Spinal cord (tissue), 10 donors: ENCODE measurements around the gene WDR27. TPM values are rescaled to one million over a fixed set of nuclear protein-coding genes. Genes with fewer than 3 reads are reported as not detected.
"Not testable (repeated sequence)": the region's sequence is repeated elsewhere in the genome, so short reads cannot be mapped to it uniquely, and the experiment has no call there.

Source experiments
- DNase-seq, 6 donors: peaks; one replicate each; pipeline versions ENCODE4 v3.0.0 to v3.0.0-alpha.2; 2013 to 2015; ENCODE audit warnings: low spot score in 6 of 6, low read depth in 4 of 6
- H3K27ac ChIP-seq: one replicate; pipeline ENCODE4 v1.5.1; 2013; ENCODE audit warnings: low read depth, low read length, control low read depth
- H3K27me3 ChIP-seq: one replicate; pipeline ENCODE4 v1.6.1; 2013; ENCODE audit warnings: low read length; ENCODE audit not compliant: control insufficient read depth, insufficient read depth
- H3K36me3 ChIP-seq: one replicate; pipeline ENCODE4 v1.6.1; 2013; ENCODE audit warnings: low read length; ENCODE audit not compliant: control insufficient read depth, insufficient read depth
- H3K4me1 ChIP-seq: one replicate; pipeline ENCODE4 v1.6.1; 2013; ENCODE audit warnings: low read length; ENCODE audit not compliant: control insufficient read depth, insufficient read depth
- H3K4me3 ChIP-seq: one replicate; pipeline ENCODE4 v1.5.1; 2013; ENCODE audit warnings: low read depth, low read length, control low read depth
- H3K9me3 ChIP-seq: one replicate; pipeline ENCODE4 v1.6.1; 2013; ENCODE audit warnings: low read length; ENCODE audit not compliant: control insufficient read depth, insufficient read depth
- WGBS: methylation state at CpG from one replicate; pipeline ENCODE4 v1.1.5; 2013; ENCODE audit warnings: missing lambda C conversion rate; ENCODE audit not compliant: insufficient coverage; 5-methylcytosine and 5-hydroxymethylcytosine counted together
- polyA plus RNA-seq, 2 donors: library from polyadenylated mRNA; unstranded; fragments of 120-200 nt; gene quantifications; one replicate each; pipeline ENCODE4 v1.2.1, GENCODE V29; 2013; ENCODE audit not compliant: insufficient read length in 2 of 2
- total RNA-seq, 2 donors: library from RNA; depleted of rRNA in 1 of 2; stranded (reverse); fragments of 120-200 nt in 1 of 2; fragments of >200 nt in 1 of 2; gene quantifications; one replicate each; pipeline versions ENCODE4 v1.2.3 to v1.2.4, GENCODE V29; 2013 to 2014
- donor health status: healthy.

WDR27 gene
- total and polyA plus RNA-seq, 4 donors, result 29.5 to 69.3 (median 49.1) TPM

DNA sequence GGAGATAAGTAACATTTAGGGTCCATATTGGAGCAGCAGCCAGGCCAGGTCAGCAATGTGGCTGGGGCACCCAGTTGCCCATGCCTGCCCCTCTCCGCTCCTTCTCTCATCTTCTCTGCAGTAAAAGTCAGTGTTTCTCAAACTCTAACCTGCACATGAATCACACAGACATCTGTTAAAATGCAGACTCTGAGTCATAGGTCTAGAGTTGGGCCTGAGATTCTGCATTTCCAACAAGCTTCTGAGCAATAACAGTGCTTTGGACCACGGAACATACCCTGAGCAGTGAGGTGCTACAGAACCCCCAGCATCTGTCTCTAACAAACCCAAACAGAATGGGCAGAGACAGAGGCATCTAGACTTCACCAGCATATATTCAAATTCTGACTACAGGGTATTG is 12.3 kb upstream of the WDR27 start:
- H3K36me3 ChIP-seq, result peaks cover 30% of the 10 kb centered on the region
- 92% methylated on average over 2 of the region's 2 CpGs for WGBS
- no peak overlapping the region for H3K27ac ChIP-seq
- no peaks in the 10 kb centered on the region for H3K9me3 ChIP-seq
- no peaks in the 10 kb centered on the region for H3K27me3 ChIP-seq
- H3K4me3 ChIP-seq, result no peak overlapping the region
- DNase-seq, result no peak
- H3K4me1 ChIP-seq, result no peaks in the 10 kb centered on the region

- DNase-seq, result no peak
- H3K27me3 ChIP-seq, result no peaks in the 10 kb centered on the region
- no peak overlapping the region for H3K4me3 ChIP-seq
- H3K9me3 ChIP-seq, result no peaks in the 10 kb centered on the region
- no peak overlapping the region for H3K27ac ChIP-seq
- H3K36me3 ChIP-seq, result peaks cover 18% of the 10 kb centered on the region
- whole genome bisulfite sequencing, result 80% methylated on average over 2 of the region's 3 CpGs
- H3K4me1 ChIP-seq, result no peaks in the 10 kb centered on the region
Observed at GRCh38 chr6:169710009-169710408, 8.2 kb upstream of the WDR27 start.

DNA sequence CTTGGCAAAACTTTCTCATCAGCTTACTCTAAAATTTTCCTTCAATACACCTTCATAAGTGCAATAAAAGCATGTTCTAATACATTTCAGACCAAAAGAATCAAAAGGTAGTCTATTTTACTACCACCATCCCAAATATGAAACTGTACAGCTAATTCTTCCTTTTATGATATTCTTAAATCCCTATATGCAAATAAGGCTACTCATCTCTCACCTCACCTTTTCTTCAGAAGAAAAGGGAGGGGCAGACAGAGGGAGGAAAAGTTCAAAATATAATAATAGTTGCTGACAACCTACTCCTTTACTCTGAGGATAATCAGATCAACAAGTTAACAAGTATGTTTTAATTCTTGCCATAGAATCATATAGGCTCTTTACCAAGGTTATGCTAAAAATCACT is 7.5 kb upstream of the WDR27 start:
- no peaks in the 10 kb centered on the region for H3K9me3 ChIP-seq
- H3K4me3 ChIP-seq, result no peak overlapping the region
- no peak overlapping the region for H3K27ac ChIP-seq
- peaks cover 12% of the 10 kb centered on the region for H3K36me3 ChIP-seq
- no peaks in the 10 kb centered on the region for H3K27me3 ChIP-seq
- H3K4me1 ChIP-seq, result no peaks in the 10 kb centered on the region
- DNase-seq, result no peak

GRCh38 chr6:169707772-169708171 is 5.9 kb upstream of the WDR27 start:
- no CpG with 5 or more reads among the region's 2 CpGs for WGBS
- no peak overlapping the region for H3K4me3 ChIP-seq
- H3K9me3 ChIP-seq, result no peaks in the 10 kb centered on the region
- peaks cover under 1% of the 10 kb centered on the region for H3K36me3 ChIP-seq
- DNase-seq, result peak in 1 of 6 donors; percentile 26
- peaks cover 2% of the 10 kb centered on the region for H3K4me1 ChIP-seq
- no peak overlapping the region for H3K27ac ChIP-seq
- no peaks in the 10 kb centered on the region for H3K27me3 ChIP-seq

GRCh38 chr6:169702840-169703246 is 1.0 kb upstream of the WDR27 start:
- H3K9me3 ChIP-seq, result no peaks in the 10 kb centered on the region
- no peaks in the 10 kb centered on the region for H3K27me3 ChIP-seq
- H3K27ac ChIP-seq, result peak overlapping the region; percentile 86
- peaks cover 12% of the 10 kb centered on the region for H3K36me3 ChIP-seq
- under 1% methylated on average over 19 of the region's 22 CpGs for WGBS
- peak overlapping the region; percentile 84 for H3K4me3 ChIP-seq
- DNase-seq, result no peak
- H3K4me1 ChIP-seq, result peaks cover 11% of the 10 kb centered on the region

GRCh38 chr6:169701311-169701953 is 397 bp downstream of the WDR27 start:
- Histone ChIP-seq H3K4me3 (peak overlapping the region; percentile 84), H3K27ac (peak overlapping the region; percentile 86), H3K27me3 (no peaks in the 10 kb centered on the region), H3K36me3 (peaks cover 12% of the 10 kb centered on the region), H3K9me3 (no peaks in the 10 kb centered on the region), H3K4me1 (peaks cover 11% of the 10 kb centered on the region)
- WGBS, result under 1% methylated on average over 54 of the region's 54 CpGs
- no peak for DNase-seq

GRCh38 chr6:169700296-169700695 is 1.5 kb downstream of the WDR27 start:
- H3K27me3 ChIP-seq, result no peaks in the 10 kb centered on the region
- no peak for DNase-seq
- H3K4me3 ChIP-seq, result no peak overlapping the region
- no peak overlapping the region for H3K27ac ChIP-seq
- H3K36me3 ChIP-seq, result peaks cover 12% of the 10 kb centered on the region
- H3K4me1 ChIP-seq, result peaks cover 11% of the 10 kb centered on the region
- no peaks in the 10 kb centered on the region for H3K9me3 ChIP-seq
- 0% methylated on average over 1 of the region's 5 CpGs for WGBS

DNA sequence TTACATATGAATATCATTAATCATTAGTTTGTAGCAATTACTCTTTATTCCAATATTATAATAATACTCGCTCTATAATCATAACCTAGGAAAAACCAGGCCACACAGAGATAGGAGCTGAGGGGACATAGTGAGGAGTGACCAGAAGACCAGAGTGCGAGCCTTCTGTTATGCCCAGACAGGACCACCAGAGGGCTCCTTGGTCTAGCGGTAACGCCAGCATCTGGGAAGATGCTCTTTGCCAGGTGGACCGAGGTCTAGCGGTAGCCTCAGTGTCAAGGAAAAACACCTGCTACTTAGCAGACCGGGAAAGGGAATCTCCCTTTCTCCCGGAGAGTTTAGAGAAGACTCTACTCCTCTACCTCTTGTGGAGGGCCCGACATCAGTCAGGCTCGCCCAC is 4.7 kb downstream of the WDR27 start:
- H3K4me3 ChIP-seq, H3K9me3 ChIP-seq, DNase-seq, H3K4me1 ChIP-seq, H3K27ac ChIP-seq, H3K27me3 ChIP-seq: not testable (repeated sequence)
- H3K36me3 ChIP-seq, result peaks cover 17% of the 10 kb centered on the region
- 88% methylated on average over 9 of the region's 10 CpGs for WGBS

DNA sequence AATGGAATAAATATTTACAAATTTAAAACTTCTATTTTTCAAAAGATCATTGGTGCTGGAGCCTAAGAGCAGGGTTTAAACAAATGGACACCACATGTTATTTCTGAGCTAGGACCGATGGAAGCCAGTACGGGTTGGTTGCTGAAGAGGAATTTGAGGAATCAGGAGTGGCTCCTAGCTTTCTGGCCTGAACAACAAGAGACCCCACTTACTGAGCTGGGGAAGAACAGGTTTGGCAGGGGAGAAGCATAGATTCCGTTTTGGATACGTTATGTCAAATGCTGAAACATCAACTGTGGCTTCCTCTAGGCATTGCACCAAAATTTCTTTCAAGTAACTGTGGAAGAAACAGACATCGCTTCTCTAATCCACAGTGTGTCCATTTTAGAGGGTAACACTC is 6.7 kb downstream of the WDR27 start:
- no peak for DNase-seq
- Histone ChIP-seq H3K9me3 (peaks cover 7% of the 10 kb centered on the region), H3K36me3 (peaks cover 22% of the 10 kb centered on the region), H3K4me1 (no peaks in the 10 kb centered on the region), H3K27ac (no peak overlapping the region), H3K27me3 (no peaks in the 10 kb centered on the region), H3K4me3 (no peak overlapping the region)
- 88% methylated on average over 5 of the region's 5 CpGs for WGBS

GRCh38 chr6:169692516-169692915 is 9.3 kb downstream of the WDR27 start:
- H3K9me3 ChIP-seq, result peaks cover 8% of the 10 kb centered on the region
- no peaks in the 10 kb centered on the region for H3K4me1 ChIP-seq
- 90% methylated on average over 3 of the region's 3 CpGs for WGBS
- H3K4me3 ChIP-seq, result no peak overlapping the region
- no peak overlapping the region for H3K27ac ChIP-seq
- no peak for DNase-seq
- H3K27me3 ChIP-seq, result no peaks in the 10 kb centered on the region
- H3K36me3 ChIP-seq, result peaks cover 17% of the 10 kb centered on the region
